CD4-positive, alpha-beta T cell treated with Interleukin-15 for 4 hours (primary cell): ENCODE data around the gene PTS.

Experiments used
- DNase-seq: peaks from one replicate; pipeline ENCODE4 v3.0.0-alpha.2; 2020; ENCODE audit warnings: low spot score

PTS gene

GRCh38 chr11:112222303-112222702, 3.9 kb upstream of the PTS start:
- no peak for DNase-seq

- DNase-seq, result no peak
Observed at GRCh38 chr11:112223121-112223520, 3.1 kb upstream of the PTS start.

GRCh38 chr11:112223754-112224532, 2.3 kb upstream of the PTS start:
- no peak for DNase-seq

- DNase-seq, result no peak
Observed at GRCh38 chr11:112225753-112226061, 521 bp upstream of the PTS start.

- no peak for DNase-seq
Observed at GRCh38 chr11:112226831-112227401, 688 bp downstream of the PTS start.

- DNase-seq, result no peak
Observed at GRCh38 chr11:112227471-112227870, 1.2 kb downstream of the PTS start.

- DNase-seq, result no peak
Observed at GRCh38 chr11:112228706-112229105, 2.5 kb downstream of the PTS start.

- DNase-seq, result no peak
Observed at GRCh38 chr11:112229159-112229558, 2.9 kb downstream of the PTS start.

GRCh38 chr11:112229746-112230433, 3.7 kb downstream of the PTS start:
- DNase-seq, result no peak

GRCh38 chr11:112231952-112232351, 5.7 kb downstream of the PTS start:
- no peak for DNase-seq

GRCh38 chr11:112235750-112236390, 9.6 kb downstream of the PTS start:
- no peak for DNase-seq

GRCh38 chr11:112237451-112237850, 11.2 kb downstream of the PTS start:
- no peak for DNase-seq

- DNase-seq, result no peak
Observed at GRCh38 chr11:112238041-112238440, 11.8 kb downstream of the PTS start.

GRCh38 chr11:112241486-112241885, 15.3 kb downstream of the PTS start:
- DNase-seq, result no peak

- no peak for DNase-seq
Observed at GRCh38 chr11:112247201-112247600, 21.0 kb downstream of the PTS start.

GRCh38 chr11:112248201-112248600, 22.0 kb downstream of the PTS start:
- DNase-seq, result no peak

- no peak for DNase-seq
Observed at GRCh38 chr11:112249871-112250610, 23.8 kb downstream of the PTS start.

GRCh38 chr11:112253605-112254242, 27.5 kb downstream of the PTS start:
- no peak for DNase-seq

- no peak for DNase-seq
Observed at GRCh38 chr11:112255067-112255720, 29.0 kb downstream of the PTS start.

GRCh38 chr11:112260490-112260889, 34.3 kb downstream of the PTS start, which contains the start of gene PLET1:
TSS of gene PLET1 (minus strand) at chr11:112260860. CDS start at chr11:112260589, 271 bp downstream.
- no peak for DNase-seq
